Measurements from ENCODE around the gene MB21D2.
"Not testable (repeated sequence)": the region's sequence is repeated elsewhere in the genome, so short reads cannot be mapped to it uniquely, and the experiment has no call there.

The MB21D2 gene

DNA sequence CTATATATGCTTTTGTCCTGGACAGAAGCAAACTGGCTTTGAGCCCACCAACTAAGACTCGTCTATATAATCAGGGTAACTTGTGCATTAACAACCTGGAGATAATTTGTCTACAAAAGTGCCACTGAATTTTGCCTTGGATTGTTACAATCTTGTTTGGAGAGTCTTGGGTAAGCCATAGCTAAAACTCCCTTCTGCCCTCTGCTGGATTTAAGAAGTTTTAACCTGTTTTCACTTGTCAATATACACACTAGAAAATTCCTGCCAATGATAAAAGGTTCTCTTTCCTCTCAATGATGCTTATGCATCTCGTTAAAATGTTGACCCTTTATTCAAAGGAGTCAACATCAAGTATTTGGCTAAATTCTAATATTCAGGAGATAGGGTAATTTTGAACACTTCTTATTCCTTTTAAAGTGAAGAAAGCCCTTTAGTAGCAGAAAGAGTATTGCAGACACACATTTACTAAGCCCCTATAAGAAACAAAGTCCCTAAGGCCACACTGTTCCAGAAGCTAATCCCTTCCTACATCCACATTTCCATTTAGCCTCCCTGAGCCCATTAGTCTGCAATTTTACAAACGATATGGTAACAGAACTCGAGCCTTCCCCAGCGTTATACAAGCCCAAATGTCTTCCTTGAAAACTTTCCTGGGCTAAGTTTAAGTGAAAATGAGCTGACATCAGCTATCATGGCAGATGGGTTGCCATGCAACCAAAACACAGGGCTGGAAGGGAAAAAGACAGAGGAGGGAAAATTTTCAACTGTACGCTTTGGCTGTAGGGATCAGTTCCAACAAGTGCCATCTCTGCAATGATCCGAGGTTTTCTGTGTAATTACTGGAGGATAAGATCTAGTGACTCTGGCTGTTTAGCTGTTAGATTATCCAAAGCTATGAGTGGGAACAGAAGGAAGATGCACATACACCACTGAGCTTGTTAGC is 114.4 kb downstream of the MB21D2 start:
- H3K27ac ChIP-seq (ENCODE audit: low read depth, low read length, severe bottlenecking): peak overlapping the region; percentile 20
- H3K36me3 ChIP-seq (ENCODE audit: control insufficient read depth, insufficient read depth, low read length): no peaks in the 10 kb centered on the region
- 92 to 100% methylated on average over 2 to 5 of the region's 7 CpGs for WGBS, 2 experiments (ENCODE audit: insufficient coverage in 2 of 2)
- no peaks in the 10 kb centered on the region for H3K9me3 ChIP-seq (ENCODE audit: control insufficient read depth, low read length)
- H3K4me1 ChIP-seq (ENCODE audit: control insufficient read depth, insufficient read depth, low read length, poor library complexity, severe bottlenecking): no peaks in the 10 kb centered on the region
- no peak overlapping the region for H3K4me3 ChIP-seq (ENCODE audit: extremely low read depth, insufficient read depth, low read length, poor library complexity, severe bottlenecking)

DNA sequence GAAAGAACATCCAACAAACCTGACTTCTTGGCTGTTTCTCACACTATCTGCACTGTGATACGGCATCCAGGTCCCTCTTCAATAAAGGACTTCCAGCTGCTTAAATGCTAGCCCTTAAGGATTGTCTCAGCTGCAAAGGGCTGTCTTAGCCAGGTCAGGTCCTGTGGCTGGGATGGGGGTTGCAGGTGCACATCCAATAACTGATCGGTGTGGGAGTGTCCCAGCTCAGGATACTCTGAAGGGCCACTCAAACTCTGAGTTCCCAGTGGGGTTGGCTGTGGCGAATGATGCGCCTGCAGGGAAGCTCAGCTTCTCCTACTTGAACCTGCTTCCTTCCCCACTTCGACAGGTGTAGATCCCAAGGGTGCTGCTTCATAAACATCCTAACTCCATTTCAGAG is 115.7 kb downstream of the MB21D2 start:
- WGBS, 2 experiments (ENCODE audit: insufficient coverage in 2 of 2): 93% methylated on average over 4 to 5 of the region's 5 CpGs
- H3K27ac ChIP-seq (ENCODE audit: low read depth, low read length, severe bottlenecking): no peak overlapping the region

DNA sequence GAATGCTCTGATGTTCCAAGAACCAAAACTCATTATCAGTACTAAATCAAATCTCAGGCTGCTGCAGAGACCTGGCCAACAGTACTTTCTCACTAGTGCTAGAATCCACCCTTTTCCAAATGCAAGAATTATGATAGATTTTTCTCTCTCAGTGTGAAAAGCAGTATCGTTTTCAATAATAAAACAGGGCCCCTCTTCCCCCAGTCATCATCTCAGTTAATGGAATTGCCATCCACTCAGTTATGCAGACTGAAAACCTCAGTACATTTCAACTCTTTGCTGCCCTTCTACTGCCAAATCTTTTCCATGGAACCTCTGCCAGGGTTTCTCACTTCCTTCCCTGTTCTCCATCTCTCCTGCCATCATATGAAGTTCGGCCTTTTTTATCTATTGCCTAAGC is 117.9 kb downstream of the MB21D2 start:
- H3K27ac ChIP-seq (ENCODE audit: low read depth, low read length, severe bottlenecking): no peak overlapping the region
- no peak overlapping the region for H3K4me3 ChIP-seq (ENCODE audit: extremely low read depth, insufficient read depth, low read length, poor library complexity, severe bottlenecking)
- WGBS, 2 experiments (ENCODE audit: insufficient coverage in 2 of 2): 100% methylated on average over 1 to 2 of the region's 2 CpGs
- H3K9me3 ChIP-seq (ENCODE audit: control insufficient read depth, low read length): no peaks in the 10 kb centered on the region
- no peaks in the 10 kb centered on the region for H3K36me3 ChIP-seq (ENCODE audit: control insufficient read depth, insufficient read depth, low read length)
- no peaks in the 10 kb centered on the region for H3K4me1 ChIP-seq (ENCODE audit: control insufficient read depth, insufficient read depth, low read length, poor library complexity, severe bottlenecking)

More for the DNA sequence above, 115.7 kb downstream of the MB21D2 start:
- no peaks in the 10 kb centered on the region for H3K36me3 ChIP-seq (ENCODE audit: control insufficient read depth, insufficient read depth, low read length)
- H3K4me3 ChIP-seq (ENCODE audit: extremely low read depth, insufficient read depth, low read length, poor library complexity, severe bottlenecking): no peak overlapping the region
- H3K4me1 ChIP-seq (ENCODE audit: control insufficient read depth, insufficient read depth, low read length, poor library complexity, severe bottlenecking): no peaks in the 10 kb centered on the region
- no peaks in the 10 kb centered on the region for H3K9me3 ChIP-seq (ENCODE audit: control insufficient read depth, low read length)

DNA sequence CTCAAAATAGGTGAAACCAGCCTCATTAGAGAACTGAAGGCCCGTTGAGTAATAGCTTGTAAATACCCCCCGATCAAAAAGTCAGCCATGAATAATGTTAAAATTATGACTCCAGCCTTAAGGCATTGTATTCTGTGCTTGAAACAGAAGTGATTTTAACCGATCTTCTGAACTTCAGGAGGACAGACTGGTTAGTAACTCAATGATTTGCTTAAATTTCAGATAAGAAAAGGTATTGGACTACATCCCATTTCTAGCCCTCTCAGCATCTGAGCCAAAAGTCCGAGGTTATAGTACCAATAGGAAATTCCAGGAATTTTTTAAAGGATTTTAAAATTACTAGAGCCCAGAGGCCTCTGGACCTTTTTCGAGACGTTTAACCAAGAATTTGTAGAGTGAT is 122.6 kb downstream of the MB21D2 start:
- WGBS, 2 experiments (ENCODE audit: insufficient coverage in 2 of 2): 92 to 100% methylated on average over 1 to 2 of the region's 6 CpGs
- Histone ChIP-seq H3K27ac (ENCODE audit: low read depth, low read length, severe bottlenecking) (no peak overlapping the region), H3K4me1 (ENCODE audit: control insufficient read depth, insufficient read depth, low read length, poor library complexity, severe bottlenecking) (no peaks in the 10 kb centered on the region), H3K36me3 (ENCODE audit: control insufficient read depth, insufficient read depth, low read length) (no peaks in the 10 kb centered on the region), H3K4me3 (ENCODE audit: extremely low read depth, insufficient read depth, low read length, poor library complexity, severe bottlenecking) (no peak overlapping the region), H3K9me3 (ENCODE audit: control insufficient read depth, low read length) (no peaks in the 10 kb centered on the region)

DNA sequence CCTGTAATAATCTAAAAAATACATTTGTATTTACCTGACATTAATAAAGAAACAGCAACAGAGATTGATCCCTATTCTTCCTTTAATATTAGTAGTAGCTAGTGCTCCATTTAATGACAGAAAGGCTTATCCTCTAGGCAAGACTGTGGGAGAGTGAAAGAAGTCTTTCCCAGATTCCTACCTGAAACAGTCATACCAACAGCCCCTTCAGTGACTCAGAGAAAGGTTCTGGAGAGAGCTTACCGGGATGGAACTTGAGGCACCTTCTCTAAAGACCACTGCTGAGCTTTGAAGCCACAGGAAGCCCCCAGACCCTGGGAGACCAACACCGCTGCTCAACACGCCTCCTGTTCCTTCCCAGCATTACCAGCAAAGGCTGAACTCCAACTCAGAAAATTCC is 123.4 kb downstream of the MB21D2 start:
- no peaks in the 10 kb centered on the region for H3K9me3 ChIP-seq (ENCODE audit: control insufficient read depth, low read length)
- no peaks in the 10 kb centered on the region for H3K4me1 ChIP-seq (ENCODE audit: control insufficient read depth, insufficient read depth, low read length, poor library complexity, severe bottlenecking)
- no peak overlapping the region for H3K4me3 ChIP-seq (ENCODE audit: extremely low read depth, insufficient read depth, low read length, poor library complexity, severe bottlenecking)
- no peaks in the 10 kb centered on the region for H3K36me3 ChIP-seq (ENCODE audit: control insufficient read depth, insufficient read depth, low read length)
- no peak overlapping the region for H3K27ac ChIP-seq (ENCODE audit: low read depth, low read length, severe bottlenecking)
- WGBS, 2 experiments (ENCODE audit: insufficient coverage in 2 of 2): 96 to 100% methylated on average over 2 to 3 of the region's 3 CpGs

DNA sequence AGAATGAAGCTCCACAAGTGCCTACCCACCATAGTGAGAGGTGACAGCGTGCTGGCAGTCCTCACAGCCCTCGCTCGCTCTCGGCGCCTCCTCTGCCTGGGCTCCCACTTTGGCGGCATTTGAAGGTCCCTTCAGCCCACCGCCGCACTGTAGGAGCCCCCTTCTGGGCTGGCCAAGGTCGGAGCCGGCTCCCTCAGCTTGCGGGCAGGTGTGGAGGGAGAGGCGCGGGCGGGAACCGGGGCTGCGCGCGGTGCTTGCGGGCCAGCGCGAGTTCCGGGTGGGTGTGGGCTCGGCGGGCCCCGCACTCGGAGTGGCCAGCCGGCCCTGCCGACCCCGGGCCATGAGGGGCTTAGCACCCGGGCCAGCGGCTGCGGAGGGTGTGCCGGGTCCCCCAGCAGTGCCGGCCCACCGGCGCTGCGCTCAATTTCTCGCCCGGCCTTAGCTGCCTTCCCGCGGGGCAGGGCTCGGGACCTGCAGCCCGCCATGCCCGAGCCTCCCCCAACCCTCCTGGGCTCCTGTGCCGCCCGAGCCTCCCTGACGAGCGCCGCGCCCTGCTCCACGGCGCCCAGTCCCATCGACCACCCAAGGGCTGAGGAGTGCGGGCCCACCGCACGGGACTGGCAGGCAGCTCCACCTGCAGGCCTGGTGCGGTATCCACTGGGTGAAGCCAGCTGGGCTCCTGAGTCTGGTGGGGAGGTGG is 128.7 kb downstream of the MB21D2 start:
- WGBS, 2 experiments (ENCODE audit: insufficient coverage in 2 of 2): 95% methylated on average over 36 to 37 of the region's 57 CpGs
- H3K27ac ChIP-seq (ENCODE audit: low read depth, low read length, severe bottlenecking); H3K36me3 ChIP-seq (ENCODE audit: control insufficient read depth, insufficient read depth, low read length); H3K4me1 ChIP-seq (ENCODE audit: control insufficient read depth, insufficient read depth, low read length, poor library complexity, severe bottlenecking); H3K4me3 ChIP-seq (ENCODE audit: extremely low read depth, insufficient read depth, low read length, poor library complexity, severe bottlenecking); H3K9me3 ChIP-seq (ENCODE audit: control insufficient read depth, low read length): not testable (repeated sequence)

DNA sequence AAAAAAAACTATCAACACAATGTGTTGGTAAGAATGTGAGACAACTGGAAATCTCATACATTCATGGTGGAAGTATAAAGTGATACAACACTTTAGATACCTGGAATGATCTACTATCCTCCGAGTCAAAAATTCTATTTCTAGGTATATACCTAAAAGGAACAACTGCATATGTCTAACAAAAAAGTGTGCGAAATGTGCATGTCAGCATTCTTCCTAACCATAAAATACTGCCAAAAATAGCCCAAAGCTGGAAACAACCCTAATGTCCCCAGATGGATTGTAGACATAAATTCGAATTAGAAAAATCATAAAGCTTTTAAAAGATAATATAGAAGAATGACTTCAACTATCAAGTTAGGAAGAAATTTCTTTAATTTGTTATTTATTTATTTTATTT is 139.1 kb downstream of the MB21D2 start:
- Histone ChIP-seq H3K9me3 (ENCODE audit: control insufficient read depth, low read length) (no peaks in the 10 kb centered on the region), H3K4me3 (ENCODE audit: extremely low read depth, insufficient read depth, low read length, poor library complexity, severe bottlenecking) (no peak overlapping the region), H3K36me3 (ENCODE audit: control insufficient read depth, insufficient read depth, low read length) (no peaks in the 10 kb centered on the region), H3K27ac (ENCODE audit: low read depth, low read length, severe bottlenecking) (no peak overlapping the region), H3K4me1 (ENCODE audit: control insufficient read depth, insufficient read depth, low read length, poor library complexity, severe bottlenecking) (no peaks in the 10 kb centered on the region)
- WGBS, 2 experiments (ENCODE audit: insufficient coverage in 2 of 2): 100% methylated on average over 1 of the region's 3 CpGs; no CpG with 5 or more reads in 1 of the 2 experiments

DNA sequence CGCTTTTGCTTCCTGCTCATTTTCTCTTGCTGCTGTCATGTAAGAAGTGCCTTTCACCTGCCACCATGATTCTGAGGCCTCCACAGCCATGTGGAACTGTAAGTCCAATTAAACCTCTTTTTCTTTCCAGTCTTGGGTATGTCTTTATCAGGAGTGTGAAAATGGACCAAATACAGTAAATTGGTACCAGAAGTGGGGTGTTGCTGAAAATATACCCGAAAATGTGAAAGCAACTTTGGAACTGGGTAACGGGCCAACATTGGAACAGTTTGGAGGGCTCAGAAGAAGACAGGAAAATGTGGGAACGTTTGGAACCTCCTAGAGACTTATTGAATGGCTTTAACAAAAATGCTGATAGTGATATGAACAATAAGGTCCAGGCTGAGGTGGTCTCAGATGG is 143.3 kb downstream of the MB21D2 start:
- H3K36me3 ChIP-seq (ENCODE audit: control insufficient read depth, insufficient read depth, low read length); H3K9me3 ChIP-seq (ENCODE audit: control insufficient read depth, low read length); H3K4me1 ChIP-seq (ENCODE audit: control insufficient read depth, insufficient read depth, low read length, poor library complexity, severe bottlenecking); H3K27ac ChIP-seq (ENCODE audit: low read depth, low read length, severe bottlenecking); H3K4me3 ChIP-seq (ENCODE audit: extremely low read depth, insufficient read depth, low read length, poor library complexity, severe bottlenecking): not testable (repeated sequence)
- 71 to 81% methylated on average over 3 of the region's 4 CpGs for WGBS, 2 experiments (ENCODE audit: insufficient coverage in 2 of 2)

DNA sequence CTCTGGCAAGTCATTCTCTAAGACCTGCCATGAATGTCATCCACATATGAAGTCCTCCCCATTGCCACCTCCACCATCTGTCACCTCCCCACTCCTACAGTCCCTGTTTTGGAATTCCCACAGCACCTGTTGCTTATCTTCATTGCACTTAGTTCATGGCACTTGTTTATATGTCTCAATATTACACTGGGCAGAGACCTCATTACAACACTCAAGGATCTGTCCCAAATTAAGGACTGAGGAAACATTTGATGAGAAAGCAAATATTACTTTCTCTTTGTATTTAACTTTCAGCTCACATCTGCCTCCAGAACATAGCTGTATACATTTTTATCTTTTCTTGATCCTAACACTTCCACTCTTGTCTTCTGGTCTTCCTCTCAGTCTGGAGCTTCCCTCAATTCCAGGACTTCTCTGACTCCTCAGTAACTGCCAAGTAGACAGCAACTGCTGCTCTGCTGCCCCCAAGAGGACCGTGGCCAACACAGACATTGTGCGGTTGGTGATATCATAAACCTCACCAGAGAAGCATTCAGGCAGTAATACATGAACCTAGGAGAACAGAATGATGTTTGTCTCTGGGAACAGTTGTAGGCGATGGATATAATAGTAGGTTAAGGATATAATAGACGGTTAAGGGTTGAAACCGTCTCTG is 145.3 kb downstream of the MB21D2 start:
- H3K27ac ChIP-seq (ENCODE audit: low read depth, low read length, severe bottlenecking): no peak overlapping the region
- H3K36me3 ChIP-seq (ENCODE audit: control insufficient read depth, insufficient read depth, low read length): no peaks in the 10 kb centered on the region
- H3K4me1 ChIP-seq (ENCODE audit: control insufficient read depth, insufficient read depth, low read length, poor library complexity, severe bottlenecking): no peaks in the 10 kb centered on the region
- no peaks in the 10 kb centered on the region for H3K9me3 ChIP-seq (ENCODE audit: control insufficient read depth, low read length)
- H3K4me3 ChIP-seq (ENCODE audit: extremely low read depth, insufficient read depth, low read length, poor library complexity, severe bottlenecking): no peak overlapping the region
- 60 to 63% methylated on average over 1 of the region's 5 CpGs for WGBS, 2 experiments (ENCODE audit: insufficient coverage in 2 of 2)

DNA sequence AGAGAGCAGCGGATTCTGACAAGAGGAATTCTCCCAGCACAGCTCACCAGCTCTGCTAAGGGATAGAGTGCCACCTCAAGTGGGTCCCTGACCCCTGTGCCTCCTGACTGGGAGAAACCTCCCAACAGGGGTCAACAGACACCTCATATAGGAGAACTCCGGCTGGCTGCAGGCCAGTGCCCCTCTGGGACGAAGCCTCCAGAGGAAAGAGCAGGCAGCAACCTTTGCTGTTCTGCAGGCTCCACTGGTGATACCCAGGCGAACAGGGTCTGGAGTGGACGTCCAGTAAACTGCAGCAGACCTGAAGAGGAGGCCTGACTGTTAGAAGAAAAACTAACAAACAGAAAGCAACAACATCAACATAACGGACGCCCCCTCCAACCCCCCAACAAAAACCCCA is 159.0 kb downstream of the MB21D2 start:
- Histone ChIP-seq H3K4me3 (ENCODE audit: extremely low read depth, insufficient read depth, low read length, poor library complexity, severe bottlenecking) (no peak overlapping the region), H3K36me3 (ENCODE audit: control insufficient read depth, insufficient read depth, low read length) (no peaks in the 10 kb centered on the region), H3K9me3 (ENCODE audit: control insufficient read depth, low read length) (no peaks in the 10 kb centered on the region), H3K4me1 (ENCODE audit: control insufficient read depth, insufficient read depth, low read length, poor library complexity, severe bottlenecking) (no peaks in the 10 kb centered on the region), H3K27ac (ENCODE audit: low read depth, low read length, severe bottlenecking) (no peak overlapping the region)
- WGBS, 2 experiments (ENCODE audit: insufficient coverage in 2 of 2): 90 to 94% methylated on average over 2 to 3 of the region's 7 CpGs

All from mesodermal cell (in vitro differentiated cells).